Measurements from ENCODE around the gene POPDC2. TPM values are rescaled to one million over a fixed set of nuclear protein-coding genes. Genes with fewer than 3 reads are reported as not detected.

Gene POPDC2
- total RNA-seq, 1 experiment from 2014 or later, result 0.77 TPM

DNA sequence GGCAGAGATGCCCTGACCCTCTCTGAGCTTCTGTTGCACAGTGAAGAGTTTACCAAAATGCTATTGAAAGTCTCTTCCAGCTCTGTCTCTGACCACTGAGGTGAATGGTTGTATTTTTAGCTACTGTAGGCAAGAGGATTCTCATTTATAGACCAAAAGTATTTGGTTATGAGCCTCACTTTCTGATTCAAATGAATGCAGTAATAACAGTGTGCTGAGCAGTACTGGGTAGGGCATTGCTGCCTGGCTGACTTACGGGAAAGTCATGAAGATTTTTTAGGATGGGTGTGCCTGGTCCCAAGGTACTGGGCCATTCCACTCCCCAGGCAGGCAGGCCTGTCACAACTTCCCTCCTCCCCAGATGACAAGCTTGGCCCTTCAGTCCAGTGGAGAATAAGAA lies 47.2 kb downstream of the POPDC2 start:
- H3K27me3 Mint-ChIP-seq (ENCODE audit: insufficient read depth, unreplicated experiment), result peaks cover 4% of the 10 kb centered on the region
- Histone ChIP-seq H3K27me3 (replicated peaks; ENCODE audit: control insufficient read depth, insufficient read depth, low read length) (no peaks in the 10 kb centered on the region), H3K36me3 (ENCODE audit: control insufficient read depth, insufficient read depth, low read length) (no peaks in the 10 kb centered on the region), H3K4me3 (ENCODE audit: low read depth, low read length) (no peak overlapping the region), H3K9me3 (no peaks in the 10 kb centered on the region), H3K4me1 (no peaks in the 10 kb centered on the region)
- no peaks in the 10 kb centered on the region for H3K36me3 Mint-ChIP-seq (ENCODE audit: insufficient read depth, unreplicated experiment)
- H3K9me3 Mint-ChIP-seq (ENCODE audit: unreplicated experiment), result no peaks in the 10 kb centered on the region
- no peak for DNase-seq
- ChIA-PET POLR2A (no interaction called here), CTCF (no interaction called here)
- TF ChIP-seq, protein P1, sequence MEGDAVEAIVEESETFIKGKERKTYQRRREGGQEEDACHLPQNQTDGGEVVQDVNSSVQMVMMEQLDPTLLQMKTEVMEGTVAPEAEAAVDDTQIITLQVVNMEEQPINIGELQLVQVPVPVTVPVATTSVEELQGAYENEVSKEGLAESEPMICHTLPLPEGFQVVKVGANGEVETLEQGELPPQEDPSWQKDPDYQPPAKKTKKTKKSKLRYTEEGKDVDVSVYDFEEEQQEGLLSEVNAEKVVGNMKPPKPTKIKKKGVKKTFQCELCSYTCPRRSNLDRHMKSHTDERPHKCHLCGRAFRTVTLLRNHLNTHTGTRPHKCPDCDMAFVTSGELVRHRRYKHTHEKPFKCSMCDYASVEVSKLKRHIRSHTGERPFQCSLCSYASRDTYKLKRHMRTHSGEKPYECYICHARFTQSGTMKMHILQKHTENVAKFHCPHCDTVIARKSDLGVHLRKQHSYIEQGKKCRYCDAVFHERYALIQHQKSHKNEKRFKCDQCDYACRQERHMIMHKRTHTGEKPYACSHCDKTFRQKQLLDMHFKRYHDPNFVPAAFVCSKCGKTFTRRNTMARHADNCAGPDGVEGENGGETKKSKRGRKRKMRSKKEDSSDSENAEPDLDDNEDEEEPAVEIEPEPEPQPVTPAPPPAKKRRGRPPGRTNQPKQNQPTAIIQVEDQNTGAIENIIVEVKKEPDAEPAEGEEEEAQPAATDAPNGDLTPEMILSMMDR (IDR thresholded peaks at IDR 0.05; ENCODE audit: insufficient read depth in 1 of 2, low read depth in 1 of 2, low read length in 1 of 2, severe bottlenecking in 1 of 2, unreplicated experiment in 1 of 2), result no peak
- no peak overlapping the region for H3K27ac Mint-ChIP-seq (ENCODE audit: unreplicated experiment)
- intact Hi-C loops (cut with micrococcal nuclease; ENCODE audit: unreplicated experiment), result no loop called here
- H3K4me1 Mint-ChIP-seq (ENCODE audit: low read depth, unreplicated experiment), result peaks cover 7% of the 10 kb centered on the region
- no peak overlapping the region for H3K4me3 Mint-ChIP-seq (ENCODE audit: unreplicated experiment)
- no TSS peak for BruUV-seq (replicated peaks)

GRCh38 chr3:119611664-119612063 lies 48.7 kb downstream of the POPDC2 start:
- Histone ChIP-seq H3K9me3 (no peaks in the 10 kb centered on the region), H3K36me3 (ENCODE audit: control insufficient read depth, insufficient read depth, low read length) (no peaks in the 10 kb centered on the region), H3K4me3 (ENCODE audit: low read depth, low read length) (no peak overlapping the region), H3K27me3 (replicated peaks; ENCODE audit: control insufficient read depth, insufficient read depth, low read length) (no peaks in the 10 kb centered on the region), H3K4me1 (no peaks in the 10 kb centered on the region)
- BruUV-seq (replicated peaks), result no TSS peak
- no peak for DNase-seq
- Mint-ChIP-seq H3K27ac (ENCODE audit: unreplicated experiment) (no peak overlapping the region), H3K27me3 (ENCODE audit: insufficient read depth, unreplicated experiment) (peaks cover 6% of the 10 kb centered on the region), H3K4me1 (ENCODE audit: low read depth, unreplicated experiment) (peaks cover 7% of the 10 kb centered on the region), H3K9me3 (ENCODE audit: unreplicated experiment) (no peaks in the 10 kb centered on the region), H3K36me3 (ENCODE audit: insufficient read depth, unreplicated experiment) (no peaks in the 10 kb centered on the region), H3K4me3 (ENCODE audit: unreplicated experiment) (no peak overlapping the region)
- TF ChIP-seq, protein P1 (IDR thresholded peaks at IDR 0.05; ENCODE audit: insufficient read depth in 1 of 2, low read depth in 1 of 2, low read length in 1 of 2, severe bottlenecking in 1 of 2, unreplicated experiment in 1 of 2), result no peak
- ChIA-PET POLR2A (no interaction called here), CTCF (no interaction called here)
- intact Hi-C loops (cut with micrococcal nuclease; ENCODE audit: unreplicated experiment), result no loop called here

- intact Hi-C loops (cut with micrococcal nuclease; ENCODE audit: unreplicated experiment), result no loop called here
- Histone ChIP-seq H3K4me3 (ENCODE audit: low read depth, low read length) (no peak overlapping the region), H3K4me1 (no peaks in the 10 kb centered on the region), H3K36me3 (ENCODE audit: control insufficient read depth, insufficient read depth, low read length) (no peaks in the 10 kb centered on the region), H3K9me3 (no peaks in the 10 kb centered on the region), H3K27me3 (replicated peaks; ENCODE audit: control insufficient read depth, insufficient read depth, low read length) (no peaks in the 10 kb centered on the region)
- Mint-ChIP-seq H3K27ac (ENCODE audit: unreplicated experiment) (no peak overlapping the region), H3K4me3 (ENCODE audit: unreplicated experiment) (no peak overlapping the region), H3K9me3 (ENCODE audit: unreplicated experiment) (no peaks in the 10 kb centered on the region), H3K27me3 (ENCODE audit: insufficient read depth, unreplicated experiment) (peaks cover 2% of the 10 kb centered on the region), H3K36me3 (ENCODE audit: insufficient read depth, unreplicated experiment) (no peaks in the 10 kb centered on the region), H3K4me1 (ENCODE audit: low read depth, unreplicated experiment) (peaks cover 7% of the 10 kb centered on the region)
- TF ChIP-seq, protein P1 (IDR thresholded peaks at IDR 0.05; ENCODE audit: insufficient read depth in 1 of 2, low read depth in 1 of 2, low read length in 1 of 2, severe bottlenecking in 1 of 2, unreplicated experiment in 1 of 2), result no peak
- no TSS peak for BruUV-seq (replicated peaks)
- CTCF ChIA-PET, result no interaction called here
- peak in 1 of 2 experiments; percentile 7 for DNase-seq
- POLR2A ChIA-PET, result no interaction called here
These were observed 51.1 kb downstream of the POPDC2 start for GRCh38 chr3:119609301-119609700.
